Suprapubic skin (tissue), 3 donors: ENCODE measurements around the gene NFIA.

Experiments used
- POLR2AphosphoS5 ChIP-seq, 3 donors: sonication (generic); formaldehyde crosslinking; IDR thresholded peaks; one replicate each; pipeline ENCODE4 v1.6.1; 2017; ENCODE audit warnings: antibody characterized with exemption in 3 of 3
- TF ChIP-seq, protein P1 (sequence below), 2 donors: fragments of 200-600 bp in 1 of 2; fragments of 450-650 bp in 1 of 2; sonication (generic) in 1 of 2; IDR thresholded peaks; one replicate each; pipeline ENCODE4 v1.5.1; 2016 to 2019; ENCODE audit warnings: antibody characterized with exemption in 2 of 2, mild to moderate bottlenecking in 1 of 2, moderate library complexity in 1 of 2

DNA sequence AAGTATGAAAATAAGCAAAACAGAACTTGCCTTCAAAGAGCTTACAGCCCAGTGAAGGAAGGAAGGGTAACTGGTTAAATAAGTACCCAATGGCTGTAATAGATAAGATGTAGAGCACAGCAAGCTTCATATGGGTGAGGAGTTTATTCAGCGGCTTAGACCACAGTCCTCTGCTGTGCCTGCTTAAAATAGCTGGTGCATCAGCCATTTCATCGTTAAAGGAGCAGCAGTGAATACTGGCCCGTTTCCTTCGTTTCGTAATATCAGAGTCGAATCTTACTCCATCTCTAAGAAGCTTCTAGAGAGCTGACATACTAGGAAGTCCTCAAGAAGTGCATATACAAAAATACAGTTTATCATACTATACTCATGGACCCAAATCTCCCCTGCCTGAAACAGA lies 286.5 kb downstream of the NFIA start:
- TF ChIP-seq POLR2AphosphoS5 (IDR thresholded peaks at IDR 0.05) = no peak
- TF ChIP-seq, protein P1, sequence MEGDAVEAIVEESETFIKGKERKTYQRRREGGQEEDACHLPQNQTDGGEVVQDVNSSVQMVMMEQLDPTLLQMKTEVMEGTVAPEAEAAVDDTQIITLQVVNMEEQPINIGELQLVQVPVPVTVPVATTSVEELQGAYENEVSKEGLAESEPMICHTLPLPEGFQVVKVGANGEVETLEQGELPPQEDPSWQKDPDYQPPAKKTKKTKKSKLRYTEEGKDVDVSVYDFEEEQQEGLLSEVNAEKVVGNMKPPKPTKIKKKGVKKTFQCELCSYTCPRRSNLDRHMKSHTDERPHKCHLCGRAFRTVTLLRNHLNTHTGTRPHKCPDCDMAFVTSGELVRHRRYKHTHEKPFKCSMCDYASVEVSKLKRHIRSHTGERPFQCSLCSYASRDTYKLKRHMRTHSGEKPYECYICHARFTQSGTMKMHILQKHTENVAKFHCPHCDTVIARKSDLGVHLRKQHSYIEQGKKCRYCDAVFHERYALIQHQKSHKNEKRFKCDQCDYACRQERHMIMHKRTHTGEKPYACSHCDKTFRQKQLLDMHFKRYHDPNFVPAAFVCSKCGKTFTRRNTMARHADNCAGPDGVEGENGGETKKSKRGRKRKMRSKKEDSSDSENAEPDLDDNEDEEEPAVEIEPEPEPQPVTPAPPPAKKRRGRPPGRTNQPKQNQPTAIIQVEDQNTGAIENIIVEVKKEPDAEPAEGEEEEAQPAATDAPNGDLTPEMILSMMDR (IDR thresholded peaks at IDR 0.05) = no peak
